B cell (primary cell): ENCODE measurements around the gene SORL1-AS1.

Experiments
- CTCF ChIP-seq: fragments of 200-600 bp; IDR thresholded peaks from one replicate; pipeline ENCODE4 v1.8.0; 2022; ENCODE audit warnings: antibody characterized with exemption, mild to moderate bottlenecking
- EZH2 ChIP-seq: IDR thresholded peaks from 2 replicates; pipeline ENCODE4 v1.6.1; 2012; ENCODE audit warnings: borderline replicate concordance, low read depth, mild to moderate bottlenecking, moderate library complexity, low read length; ENCODE audit not compliant: insufficient read depth, poor library complexity, severe bottlenecking

GRCh38 chr11:121451986-121452608 lies 670 bp downstream of the SORL1-AS1 start, which contains the start of gene SORL1:
- peak; percentile 48 for TF ChIP-seq CTCF
- TF ChIP-seq EZH2: no peak
